Activated CD8-positive, alpha-beta T cell treated with anti-CD3 and anti-CD28 coated beads, Interleukin-2, amount 10 ng/mL, durations not matched to agents 7 days and 5 days (primary cell): ENCODE data around the gene TMC3. TPM values are rescaled to one million over a fixed set of nuclear protein-coding genes. Genes with fewer than 3 reads are reported as not detected.
A peak's percentile ranks its signal among the peaks of the same experiment; 100 is the strongest.

Source experiments
- ATAC-seq: fragments of 150-1000 bp; cut with Tn5 transposase; one replicate; pipeline ENCODE4 v1.10.0; 2021; ENCODE audit warnings: moderate library complexity
- CTCF ChIA-PET: fragments of 350-600 bp; sonication (Branson Sonifier 250); formaldehyde crosslinking; loops from one replicate; lab custom pipeline; 2021; ENCODE audit warnings: antibody characterized with exemption; lab: Charles Lee
- POLR2A ChIA-PET: fragments of 350-600 bp; sonication (Branson Sonifier 250); formaldehyde crosslinking; loops from one replicate; lab custom pipeline; 2021; ENCODE audit warnings: antibody characterized with exemption; lab: Charles Lee
- DNase-seq: peaks from one replicate; pipeline ENCODE4 v3.0.0-alpha.2; 2020
- H3K27ac Mint-ChIP-seq: one replicate; pipeline ENCODE4 v1.8.0; 2021; ENCODE audit warnings: mild to moderate bottlenecking, mixed read lengths
- H3K27me3 Mint-ChIP-seq: one replicate; pipeline ENCODE4 v1.8.0; 2021; ENCODE audit warnings: low read depth, mixed read lengths
- H3K36me3 Mint-ChIP-seq: one replicate; pipeline ENCODE4 v1.8.0; 2021; ENCODE audit warnings: low read depth, mixed read lengths
- H3K4me1 Mint-ChIP-seq: one replicate; pipeline ENCODE4 v1.8.0; 2021; ENCODE audit warnings: low read depth, mixed read lengths
- H3K4me3 Mint-ChIP-seq: one replicate; pipeline ENCODE4 v1.8.0; 2021; ENCODE audit warnings: mild to moderate bottlenecking, mixed read lengths
- H3K9me3 Mint-ChIP-seq: one replicate; pipeline ENCODE4 v1.8.0; 2022; ENCODE audit warnings: mixed read lengths; ENCODE audit not compliant: insufficient read depth
- total RNA-seq, 2 experiments: library from RNA; stranded (reverse); gene quantifications; one replicate each; pipeline ENCODE4 v1.2.3, GENCODE V29; 2021

The TMC3 gene
- total RNA-seq, 2 experiments from 2014 or later = not detected

DNA sequence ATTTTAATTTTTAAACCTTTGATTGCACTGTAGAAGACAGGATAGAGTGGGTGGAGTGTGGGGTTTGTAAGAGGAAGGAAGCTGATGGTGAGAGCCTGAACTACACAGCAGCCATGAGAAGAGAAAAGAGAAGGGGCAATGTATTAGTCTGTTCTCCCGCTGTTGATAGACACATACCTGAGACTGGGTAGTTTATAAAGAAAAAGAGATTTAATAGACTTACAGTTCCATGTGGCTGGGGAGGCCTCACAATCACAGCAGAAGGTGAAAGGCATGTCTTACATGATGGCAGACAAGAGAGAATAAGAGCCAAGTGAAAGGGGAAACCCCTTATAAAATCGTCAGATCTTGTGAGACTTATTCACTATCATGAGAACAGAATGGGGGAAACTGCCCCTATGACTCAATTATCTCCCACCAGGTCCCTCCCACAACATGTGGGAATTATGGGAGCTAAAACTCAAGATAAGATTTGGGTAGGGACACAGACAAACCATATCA is 87.3 kb downstream of the TMC3 start:
- Mint-ChIP-seq H3K4me1 (peaks cover 65% of the 10 kb centered on the region), H3K27me3 (no peaks in the 10 kb centered on the region), H3K9me3 (peaks cover 4% of the 10 kb centered on the region), H3K4me3 (peak overlapping the region; percentile 63), H3K36me3 (peaks cover 14% of the 10 kb centered on the region), H3K27ac (peak overlapping the region; percentile 89)
- DNase-seq (no peak), ATAC-seq (peak; percentile 77)
- ChIA-PET CTCF (interaction anchor here (1.2 to 3.0 kb wide), 9 partner anchors 10 to 114 kb away, joined by 4 to 31 read pairs (median 8); no protein-coding TSS in a partner anchor), POLR2A (interaction anchor here (0.6 to 2.4 kb wide), 9 partner anchors 10 to 286 kb away, joined by 3 to 17 read pairs (median 3); partner anchors contain the start of gene TLNRD1)

DNA sequence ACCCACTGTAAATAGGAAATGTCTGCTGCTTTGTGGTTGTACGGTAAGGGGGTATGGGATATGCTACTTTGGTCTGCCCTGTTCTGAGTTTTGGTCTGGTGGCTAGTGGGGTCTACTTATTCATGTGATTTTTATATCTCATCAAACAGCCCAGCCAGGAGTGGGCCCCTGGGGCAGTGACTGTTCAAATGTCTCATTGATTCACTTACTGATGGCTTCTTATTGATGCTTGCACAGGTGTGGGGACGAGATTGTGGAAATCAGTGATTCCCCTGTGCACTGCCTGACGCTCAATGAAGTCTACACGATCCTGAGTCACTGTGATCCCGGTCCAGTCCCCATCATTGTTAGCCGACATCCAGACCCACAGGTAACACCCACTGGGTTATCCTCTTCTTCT is 88.6 kb downstream of the TMC3 start:
- no peaks in the 10 kb centered on the region for H3K27me3 Mint-ChIP-seq
- ATAC-seq (no peak), DNase-seq (no peak)
- POLR2A ChIA-PET = interaction anchor here (1.0 to 2.4 kb wide), 3 partner anchors 10 to 14 kb away, joined by 3 to 17 read pairs (median 9); no protein-coding TSS in a partner anchor
- peaks cover 4% of the 10 kb centered on the region for H3K9me3 Mint-ChIP-seq
- peaks cover 12% of the 10 kb centered on the region for H3K36me3 Mint-ChIP-seq
- H3K4me1 Mint-ChIP-seq = peaks cover 54% of the 10 kb centered on the region
- peak overlapping the region; percentile 89 for H3K27ac Mint-ChIP-seq
- CTCF ChIA-PET = interaction anchor here (1.2 to 3.0 kb wide), 7 partner anchors 11 to 116 kb away, joined by 4 to 31 read pairs (median 19); no protein-coding TSS in a partner anchor
- peak overlapping the region; percentile 17 for H3K4me3 Mint-ChIP-seq

DNA sequence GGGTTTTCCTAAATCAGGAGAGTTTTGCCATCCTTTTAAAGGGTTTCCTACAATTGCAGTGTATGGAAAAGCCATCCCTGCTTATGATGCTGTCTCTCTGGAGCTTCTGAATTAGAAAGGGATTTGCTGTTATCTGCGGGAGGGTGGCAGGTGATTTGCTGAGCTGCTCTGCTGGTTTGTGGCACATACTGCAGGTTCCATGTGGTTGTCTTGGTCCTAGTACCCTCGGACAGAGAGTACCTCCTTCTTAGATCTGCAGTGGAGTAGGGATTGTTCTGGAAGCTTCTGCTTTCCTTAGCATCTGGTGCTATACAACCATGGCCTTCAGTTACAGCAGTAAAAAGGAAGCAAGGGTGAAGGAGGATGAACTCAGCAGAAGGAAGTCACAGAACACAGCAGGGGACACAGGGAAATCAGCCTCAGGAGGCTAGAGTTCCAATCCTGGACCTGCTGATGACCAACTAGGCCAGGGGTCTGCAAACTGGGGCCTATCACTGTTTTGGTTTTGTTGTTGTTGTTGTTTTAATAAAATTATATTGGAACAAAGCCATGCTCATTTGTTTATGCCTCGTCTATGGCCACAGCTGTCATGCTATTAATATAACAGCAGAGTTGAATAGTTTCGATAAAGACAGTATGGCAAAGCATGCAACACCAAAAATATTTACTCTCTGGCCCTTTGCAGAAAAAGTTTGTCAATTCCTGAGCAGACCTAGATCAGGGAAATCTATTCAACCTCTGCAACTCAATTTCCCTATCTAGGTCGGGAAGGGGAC is 89.6 kb downstream of the TMC3 start:
- peaks cover 4% of the 10 kb centered on the region for H3K9me3 Mint-ChIP-seq
- no peak overlapping the region for H3K4me3 Mint-ChIP-seq
- DNase-seq = no peak
- H3K4me1 Mint-ChIP-seq = peaks cover 45% of the 10 kb centered on the region
- H3K27ac Mint-ChIP-seq = peak overlapping the region; percentile 63
- H3K36me3 Mint-ChIP-seq = peaks cover 10% of the 10 kb centered on the region
- ATAC-seq = no peak
- H3K27me3 Mint-ChIP-seq = no peaks in the 10 kb centered on the region
- ChIA-PET POLR2A (interaction anchor here (0.6 kb wide), 1 partner anchor 14 kb away, joined by 4 read pairs; no protein-coding TSS in a partner anchor), CTCF (interaction anchor here (1.1 to 2.6 kb wide), 4 partner anchors 8 to 18 kb away, joined by 3 to 13 read pairs (median 8); no protein-coding TSS in a partner anchor)

DNA sequence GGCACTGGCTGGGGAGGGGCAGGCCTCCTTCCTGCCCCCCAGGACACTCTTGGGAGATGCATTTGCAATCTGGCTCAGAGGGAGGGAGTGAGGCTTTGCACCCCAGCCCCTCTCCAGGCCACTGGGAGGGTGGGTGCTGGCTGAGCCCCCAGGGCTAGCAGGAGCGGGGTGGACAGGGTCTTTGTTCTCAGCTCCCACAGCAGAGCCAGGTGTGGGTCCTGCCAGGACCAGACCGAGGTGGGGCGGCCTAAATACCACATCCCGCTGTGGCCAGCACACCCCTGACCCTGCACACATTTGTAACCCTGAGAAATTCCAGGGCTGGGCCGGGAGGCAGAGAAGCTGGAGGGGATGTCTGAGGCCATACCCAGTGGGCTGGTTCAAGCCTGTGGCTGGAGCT is 91.1 kb downstream of the TMC3 start:
- H3K27ac Mint-ChIP-seq = no peak overlapping the region
- ChIA-PET POLR2A (interaction anchor here (0.9 to 1.3 kb wide), 3 partner anchors 10 to 25 kb away, joined by 3 read pairs; no protein-coding TSS in a partner anchor), CTCF (interaction anchor here (1.0 to 2.6 kb wide), 6 partner anchors 8 to 19 kb away, joined by 3 to 13 read pairs (median 6); no protein-coding TSS in a partner anchor)
- H3K4me1 Mint-ChIP-seq = peaks cover 38% of the 10 kb centered on the region
- ATAC-seq (no peak), DNase-seq (no peak)
- no peaks in the 10 kb centered on the region for H3K27me3 Mint-ChIP-seq
- H3K4me3 Mint-ChIP-seq = no peak overlapping the region
- H3K9me3 Mint-ChIP-seq = peaks cover 10% of the 10 kb centered on the region
- H3K36me3 Mint-ChIP-seq = peaks cover 10% of the 10 kb centered on the region

DNA sequence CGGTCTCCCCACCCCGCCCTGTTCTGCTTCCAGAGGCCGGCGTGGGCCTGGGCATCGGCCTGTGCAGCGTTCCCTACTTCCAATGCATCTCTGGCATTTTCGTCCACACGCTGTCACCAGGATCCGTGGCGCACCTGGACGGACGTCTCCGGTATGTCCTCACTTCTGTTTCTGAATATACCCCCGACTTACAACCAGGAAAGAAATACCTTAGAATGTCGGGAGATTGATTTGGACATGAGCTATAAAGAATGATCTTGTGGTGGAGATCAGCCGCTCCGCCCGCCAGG is 91.5 kb downstream of the TMC3 start:
- no peak for DNase-seq
- POLR2A ChIA-PET = interaction anchor here (1.3 to 3.6 kb wide), 2 partner anchors 10 to 14 kb away, joined by 3 to 16 read pairs; no protein-coding TSS in a partner anchor
- no peak for ATAC-seq
- Mint-ChIP-seq H3K36me3 (peaks cover 12% of the 10 kb centered on the region), H3K4me3 (no peak overlapping the region), H3K27me3 (no peaks in the 10 kb centered on the region), H3K9me3 (peaks cover 10% of the 10 kb centered on the region), H3K4me1 (peaks cover 34% of the 10 kb centered on the region), H3K27ac (no peak overlapping the region)
- CTCF ChIA-PET = interaction anchor here (1.3 to 2.6 kb wide), 2 partner anchors 9 to 16 kb away, joined by 3 to 13 read pairs; no protein-coding TSS in a partner anchor

DNA sequence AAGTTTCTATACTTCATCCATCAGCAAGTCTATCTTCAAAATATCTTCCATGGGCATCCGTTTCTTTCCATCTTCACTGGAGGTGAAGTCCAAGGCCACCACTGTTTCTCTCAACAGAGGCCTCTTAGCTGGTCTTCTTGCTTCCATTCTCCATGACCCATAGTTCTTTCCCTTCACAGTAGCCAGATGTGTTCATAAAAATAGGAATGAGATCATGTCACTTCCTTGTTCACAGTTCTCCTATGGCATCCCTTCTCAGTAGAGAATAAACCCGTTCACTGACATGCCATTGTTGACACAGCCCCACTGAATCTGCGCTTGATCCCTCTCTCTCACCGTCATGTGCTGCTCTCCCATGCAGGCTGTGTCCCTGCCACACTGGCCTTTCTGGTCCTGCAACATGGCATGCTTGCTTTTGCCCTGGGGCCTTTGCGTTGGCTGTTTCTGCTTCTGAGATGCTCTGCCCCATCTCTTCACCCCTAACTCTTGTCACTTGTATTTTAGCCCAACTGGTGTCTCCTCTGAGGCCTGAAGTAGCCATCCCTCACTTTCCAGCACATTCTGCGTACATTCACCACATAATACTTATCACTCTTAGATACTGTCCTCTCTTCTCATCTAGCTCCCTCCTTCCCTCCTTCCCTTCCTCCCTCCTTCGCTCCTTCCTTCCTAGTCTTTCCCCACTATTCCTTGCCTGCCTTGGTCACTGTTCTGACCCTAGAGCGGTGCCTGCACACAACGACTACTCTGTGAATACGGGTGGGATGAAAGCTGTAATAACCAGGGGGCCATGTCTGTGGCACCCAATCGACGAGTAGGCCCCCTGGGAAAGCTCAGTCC is 92.0 kb downstream of the TMC3 start:
- Mint-ChIP-seq H3K36me3 (peaks cover 13% of the 10 kb centered on the region), H3K4me1 (peaks cover 29% of the 10 kb centered on the region), H3K27ac (peak overlapping the region; percentile 14), H3K4me3 (no peak overlapping the region), H3K9me3 (peaks cover 11% of the 10 kb centered on the region), H3K27me3 (no peaks in the 10 kb centered on the region)
- no peak for DNase-seq
- CTCF ChIA-PET = interaction anchor here (0.9 to 3.5 kb wide), 5 partner anchors 9 to 16 kb away, joined by 3 to 31 read pairs (median 13); no protein-coding TSS in a partner anchor
- ATAC-seq = no peak
- POLR2A ChIA-PET = interaction anchor here (1.3 to 3.6 kb wide), 3 partner anchors 11 to 23 kb away, joined by 3 to 16 read pairs (median 3); no protein-coding TSS in a partner anchor

DNA sequence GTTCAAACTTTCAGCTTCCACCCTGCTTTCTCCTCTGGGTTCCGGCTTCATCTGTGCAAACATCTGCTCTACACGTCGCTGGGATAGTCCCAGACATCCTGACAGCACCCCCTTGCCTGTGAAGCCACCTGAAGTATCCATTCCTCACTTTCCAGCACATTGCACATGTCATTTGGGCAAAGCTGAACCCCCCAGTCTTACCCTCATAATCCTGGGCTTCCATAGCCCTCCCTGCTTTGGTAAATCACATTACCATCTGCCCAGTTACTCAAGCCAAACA is 92.6 kb downstream of the TMC3 start:
- no peak overlapping the region for H3K4me3 Mint-ChIP-seq
- H3K27me3 Mint-ChIP-seq = no peaks in the 10 kb centered on the region
- DNase-seq (no peak), ATAC-seq (no peak)
- H3K27ac Mint-ChIP-seq = peak overlapping the region; percentile 14
- POLR2A ChIA-PET = interaction anchor here (1.2 to 3.6 kb wide), 3 partner anchors 12 to 23 kb away, joined by 3 to 16 read pairs (median 4); no protein-coding TSS in a partner anchor
- H3K36me3 Mint-ChIP-seq = peaks cover 16% of the 10 kb centered on the region
- H3K9me3 Mint-ChIP-seq = peaks cover 14% of the 10 kb centered on the region
- CTCF ChIA-PET = interaction anchor here (0.7 to 3.5 kb wide), 4 partner anchors 12 to 129 kb away, joined by 3 to 31 read pairs (median 12); no protein-coding TSS in a partner anchor
- peaks cover 26% of the 10 kb centered on the region for H3K4me1 Mint-ChIP-seq

Other genes starting within 250 kb of the TMC3 start
- gene CFAP161, start 239.9 kb downstream of the TMC3 start, total RNA-seq = not detected
- 100 to 1,000 TPM; 240 to 243 TPM for gene IL16, start 177.3 kb downstream of the TMC3 start, total RNA-seq
- 1 to 10 TPM; 4.9 to 5.3 TPM for gene STARD5, start 50.1 kb downstream of the TMC3 start, total RNA-seq